ENCODE measurements around the gene PACSIN3.
A peak's percentile ranks its signal among the peaks of the same experiment; 100 is the strongest.

PACSIN3 gene

DNA sequence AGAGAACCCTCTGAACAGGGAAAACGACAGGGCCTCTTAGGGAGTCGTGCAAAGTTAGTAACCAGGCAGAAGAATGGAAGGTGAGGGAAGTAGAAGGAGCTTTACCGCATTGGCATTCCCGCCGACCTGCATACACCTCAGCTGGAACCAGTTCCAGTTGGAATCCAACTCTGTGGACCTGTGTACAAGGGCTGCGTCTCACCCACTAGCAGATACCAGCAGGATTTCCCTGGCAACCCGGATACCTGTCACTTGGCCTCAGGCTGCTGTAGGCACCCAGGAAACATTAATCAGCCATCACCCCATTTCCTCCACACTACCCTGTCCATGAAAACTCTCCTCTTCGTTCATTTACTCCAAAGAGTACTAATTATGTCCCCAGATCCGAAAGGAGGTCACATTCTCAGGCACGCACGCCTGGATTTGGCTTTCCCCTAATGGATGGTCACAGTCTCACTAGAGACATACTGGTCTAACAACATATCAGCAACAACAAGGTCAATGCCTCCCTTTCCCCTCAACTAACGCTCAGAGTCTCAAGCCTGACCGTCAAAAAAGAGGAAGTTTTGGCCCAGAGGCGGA is 10.4 kb downstream of the PACSIN3 start:
- DNase-seq: no peak

DNA sequence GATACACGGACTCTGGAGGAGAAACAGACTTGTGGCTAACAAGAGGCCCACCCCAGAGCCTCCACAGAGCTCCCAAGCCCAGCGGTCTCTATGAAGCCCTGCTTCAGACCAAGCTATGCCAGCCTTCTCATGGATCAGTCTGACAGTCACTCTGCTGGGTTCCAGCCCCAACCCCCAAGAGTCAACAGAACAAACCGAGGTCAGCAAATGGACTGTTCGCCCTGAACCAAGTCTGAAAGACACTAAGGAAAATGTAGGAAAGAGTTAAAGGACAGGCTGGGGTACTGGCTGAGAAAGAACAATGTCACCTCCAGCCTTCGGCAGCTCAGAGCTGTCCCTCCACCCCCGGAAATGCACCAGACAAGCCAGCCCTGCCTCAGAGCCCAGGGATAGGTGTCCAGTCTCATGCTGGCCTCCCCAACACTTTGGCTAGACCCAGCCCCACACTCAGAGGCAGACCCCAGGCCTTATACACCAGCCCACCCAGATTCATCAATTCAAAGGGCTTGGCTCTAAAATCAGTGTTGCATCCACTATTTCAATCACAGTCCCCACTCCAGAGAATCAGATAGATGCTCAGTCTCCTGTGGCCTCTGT is 13.4 kb downstream of the PACSIN3 start:
- DNase-seq: no peak

DNA sequence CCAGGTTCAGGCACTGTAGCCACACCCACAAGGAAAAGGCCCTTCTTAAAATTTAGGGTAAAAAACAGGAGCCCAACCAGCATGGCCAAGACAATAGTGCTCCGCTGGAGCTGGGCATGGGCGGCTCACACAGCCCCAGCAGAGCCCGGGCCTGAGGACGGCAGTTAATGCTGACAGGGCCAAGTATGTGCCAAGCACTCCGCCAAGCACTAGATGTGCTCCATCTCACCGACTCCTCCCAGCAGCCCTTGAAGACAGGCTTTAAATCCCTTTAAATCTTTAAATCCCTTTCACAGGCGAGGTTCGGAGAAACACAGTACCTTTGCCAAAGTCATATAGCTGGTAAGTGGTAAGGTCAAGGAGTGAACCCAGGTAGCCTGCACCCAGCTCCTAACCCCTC is 14.4 kb downstream of the PACSIN3 start:
- no peak for DNase-seq

DNA sequence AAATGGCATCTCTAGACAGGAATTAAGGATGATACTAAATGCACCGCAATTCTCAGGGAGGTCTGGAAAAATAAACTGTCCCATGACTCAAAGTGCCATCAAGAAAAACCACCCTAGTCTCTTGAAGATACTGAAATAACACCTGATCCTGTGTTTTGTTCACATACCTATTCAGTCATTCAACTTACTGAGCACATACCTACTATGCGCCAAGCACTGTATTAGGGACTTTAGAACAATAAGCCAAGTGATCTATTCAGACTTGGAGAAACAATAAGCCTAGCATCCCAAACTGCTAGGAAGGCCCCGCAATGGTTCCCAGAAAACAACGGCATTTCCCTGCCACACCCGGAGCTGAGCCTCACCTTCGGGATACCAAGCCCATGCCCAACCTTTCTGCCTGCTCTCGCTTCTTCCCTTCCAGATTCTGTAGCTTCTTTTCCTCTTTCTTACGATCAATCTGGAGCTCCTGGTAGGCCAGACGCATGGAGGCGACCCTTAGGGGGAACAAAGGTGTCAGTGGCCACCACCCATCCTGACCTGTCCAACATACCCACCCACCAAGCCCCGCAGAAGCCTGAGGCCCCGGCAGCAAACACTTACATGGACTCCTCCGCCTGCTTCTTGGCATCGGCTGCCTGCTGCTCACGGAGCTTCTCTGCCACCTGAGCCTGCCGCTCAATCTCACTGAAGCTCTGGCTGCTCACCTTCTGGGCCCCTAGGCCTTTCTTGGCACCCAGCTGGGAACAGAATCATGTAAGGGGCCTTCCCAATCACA is 15.0 kb downstream of the PACSIN3 start:
- no peak for DNase-seq

DNA sequence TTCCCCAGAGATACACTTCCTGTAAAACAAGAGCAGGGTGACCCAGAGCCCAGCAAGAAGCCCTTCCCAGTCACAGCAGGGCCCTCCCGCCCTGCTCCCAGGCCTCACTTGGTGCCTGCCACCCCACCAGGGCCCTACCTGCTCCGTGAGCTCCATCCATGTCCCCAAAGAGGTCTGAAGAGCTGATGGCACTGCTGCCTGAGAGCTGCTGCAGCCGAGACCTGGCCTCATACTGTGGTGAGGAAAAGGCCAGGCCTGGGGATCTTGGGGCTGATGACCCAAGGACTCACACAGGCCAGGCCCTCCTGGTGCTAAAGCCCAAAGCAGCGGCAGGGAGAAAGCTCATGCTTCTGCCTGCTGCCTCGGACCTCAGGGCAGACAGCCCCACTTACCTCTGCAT is 19.9 kb downstream of the PACSIN3 start:
- DNase-seq: no peak

DNA sequence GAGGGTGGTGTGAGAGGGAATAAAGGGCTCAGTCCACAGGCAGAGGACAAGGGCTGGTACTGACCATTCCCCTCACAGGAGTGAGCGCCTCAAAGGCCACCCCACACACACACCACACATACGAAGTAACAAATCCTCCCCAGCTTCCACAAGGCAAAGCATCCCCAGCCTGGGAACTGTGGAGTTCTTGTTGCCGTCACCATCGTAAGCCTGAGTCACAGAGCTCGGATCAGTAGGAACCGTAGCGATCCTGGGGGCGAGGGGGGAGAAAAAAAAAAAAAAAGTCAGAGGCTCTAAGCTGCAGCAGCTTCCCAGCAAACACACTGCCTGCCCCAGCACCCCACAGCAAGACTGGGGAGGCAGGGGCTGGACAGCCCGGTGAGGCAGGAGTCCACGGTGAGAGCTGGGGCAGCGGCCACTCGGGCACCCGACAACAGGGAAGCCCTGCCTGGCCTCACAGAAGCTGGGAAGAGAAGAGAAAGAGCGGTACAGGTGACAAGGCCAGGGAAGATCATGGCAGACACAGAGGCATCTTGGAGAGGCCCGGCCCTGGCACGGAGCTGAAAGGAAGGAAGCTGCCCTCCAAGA is 20.9 kb downstream of the PACSIN3 start:
- no peak for DNase-seq

DNA sequence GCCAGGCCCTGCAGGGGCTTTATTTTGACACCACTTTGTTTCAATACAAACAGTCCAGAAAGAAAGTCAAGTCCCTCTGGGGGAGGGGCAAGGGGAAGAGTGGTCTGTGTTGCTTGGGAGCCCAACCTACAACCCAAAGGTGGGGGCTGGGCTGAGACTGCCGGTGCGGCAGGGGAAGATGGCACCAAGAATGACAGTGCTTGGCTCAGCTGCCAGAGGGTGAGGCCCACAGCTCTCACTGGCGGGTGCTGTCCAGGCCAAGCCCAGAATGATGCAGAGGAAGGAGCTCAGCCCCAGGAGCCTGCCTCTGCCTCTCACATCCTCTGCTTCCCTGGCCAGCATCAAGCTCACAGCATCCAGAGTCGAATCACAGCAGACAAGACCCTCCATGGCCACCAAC is 21.9 kb downstream of the PACSIN3 start:
- no peak for DNase-seq

DNA sequence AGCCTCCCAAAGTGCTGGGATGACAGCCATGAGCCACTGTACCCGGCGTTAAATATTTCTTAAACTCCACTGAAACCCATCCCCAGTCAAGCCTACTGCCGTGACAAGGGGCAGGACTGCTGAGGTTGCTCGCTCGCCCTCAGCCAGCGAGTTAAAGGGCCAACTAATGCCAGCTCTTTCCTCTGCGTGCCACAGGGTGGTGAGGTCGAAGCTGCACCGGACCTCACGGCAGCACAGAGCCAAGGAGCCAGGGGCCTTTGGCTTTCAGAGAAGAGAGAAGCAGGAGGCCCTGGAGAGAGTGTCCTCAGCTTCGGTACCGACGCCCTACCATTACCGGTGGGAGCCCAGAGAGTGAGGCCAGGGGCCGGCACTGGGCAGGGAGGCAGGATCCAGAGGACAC is 22.3 kb downstream of the PACSIN3 start:
- DNase-seq: no peak

DNA sequence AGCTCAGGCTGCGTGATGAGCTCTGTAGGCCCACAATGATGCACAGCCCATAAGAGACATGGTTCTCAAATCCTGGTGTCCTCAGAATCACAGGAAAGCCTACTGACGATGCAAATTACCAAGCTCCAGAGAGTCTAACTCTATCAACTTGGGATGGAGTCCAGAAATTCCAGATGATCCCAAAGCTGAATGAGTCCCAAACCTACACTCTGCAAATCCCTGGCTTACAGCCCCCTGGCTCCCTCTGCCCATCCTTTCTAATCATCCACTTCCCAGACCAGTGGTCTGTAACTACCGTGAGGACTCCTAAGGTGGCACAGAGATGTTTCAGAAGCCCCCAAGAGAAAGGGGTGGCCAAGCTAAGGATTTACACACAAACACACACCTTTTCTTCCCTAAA is 23.0 kb downstream of the PACSIN3 start:
- no peak for DNase-seq

DNA sequence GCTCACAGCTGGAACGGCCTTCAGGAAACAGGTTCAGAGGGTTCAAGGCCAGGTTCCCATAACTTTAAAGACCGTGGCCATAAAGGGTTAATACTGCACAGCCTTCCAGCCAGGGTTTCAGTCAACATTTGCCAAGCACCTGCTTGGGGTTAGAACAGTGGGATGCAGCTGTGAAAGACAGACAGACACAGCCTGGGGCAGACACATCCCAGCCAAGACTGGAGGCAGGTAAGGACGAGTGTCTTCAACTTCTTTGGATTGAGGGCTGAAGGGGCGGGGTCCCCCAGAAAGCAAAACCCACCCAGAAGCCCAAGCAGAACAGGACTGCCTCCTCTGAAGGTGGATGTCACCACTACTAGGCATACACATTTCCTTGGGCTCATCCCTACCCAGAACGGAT is 23.8 kb downstream of the PACSIN3 start:
- no peak for DNase-seq

DNA sequence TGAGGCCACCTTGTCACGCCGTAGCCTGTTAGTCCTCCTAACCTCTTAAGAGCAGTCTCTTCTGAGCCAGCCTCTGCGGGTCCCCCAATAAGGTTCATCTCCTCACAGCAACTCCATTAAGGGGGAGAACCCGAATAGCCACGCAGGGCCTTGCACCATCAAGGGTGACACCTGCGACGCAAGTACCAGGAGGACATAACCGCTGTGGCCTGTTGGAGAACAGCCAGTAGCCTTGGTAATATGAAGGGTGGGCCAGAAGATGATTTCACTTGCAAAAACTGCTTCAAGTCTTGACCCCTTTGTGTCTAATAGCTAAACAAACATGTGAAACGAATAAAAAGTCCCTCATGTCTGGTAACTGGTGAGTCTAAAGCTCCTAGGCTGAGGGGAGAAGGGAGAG is 24.3 kb downstream of the PACSIN3 start:
- no peak for DNase-seq

DNA sequence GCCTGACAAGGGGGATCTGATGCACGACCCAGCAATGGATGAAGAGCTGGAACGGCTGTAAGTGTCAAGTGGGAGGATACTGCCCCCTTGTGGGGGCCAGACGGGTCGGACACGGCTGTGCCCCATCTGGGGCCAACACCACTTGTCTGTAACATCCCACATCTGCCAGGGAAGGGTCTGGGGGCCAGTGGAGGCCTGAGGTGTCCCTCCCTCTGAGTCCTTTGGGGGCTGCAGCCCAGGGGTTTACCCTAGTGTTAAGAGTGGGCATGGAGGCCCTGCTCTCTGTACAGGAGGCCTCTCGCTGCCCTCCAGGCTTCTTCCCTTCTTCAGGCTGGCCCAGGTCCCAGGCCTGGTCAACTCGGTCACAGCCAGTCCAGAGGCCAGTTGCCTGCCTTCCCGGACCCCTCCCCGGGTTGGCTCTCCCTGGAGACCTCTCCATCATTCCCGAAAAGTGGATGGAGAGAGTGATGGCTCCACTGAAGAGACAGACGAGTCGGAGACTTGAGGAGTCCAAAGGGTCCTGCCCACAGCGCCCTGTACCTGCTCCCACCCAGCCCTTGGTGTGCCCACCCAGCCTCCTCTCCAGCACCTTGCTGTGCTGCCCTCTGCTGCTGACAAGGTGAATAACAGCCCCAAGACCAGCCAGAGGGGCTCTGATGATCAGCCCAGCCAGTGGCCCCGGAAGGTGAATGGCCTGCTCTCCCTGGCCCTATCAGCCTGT is 24.9 kb downstream of the PACSIN3 start:
- peak; percentile 67 for DNase-seq

DNA sequence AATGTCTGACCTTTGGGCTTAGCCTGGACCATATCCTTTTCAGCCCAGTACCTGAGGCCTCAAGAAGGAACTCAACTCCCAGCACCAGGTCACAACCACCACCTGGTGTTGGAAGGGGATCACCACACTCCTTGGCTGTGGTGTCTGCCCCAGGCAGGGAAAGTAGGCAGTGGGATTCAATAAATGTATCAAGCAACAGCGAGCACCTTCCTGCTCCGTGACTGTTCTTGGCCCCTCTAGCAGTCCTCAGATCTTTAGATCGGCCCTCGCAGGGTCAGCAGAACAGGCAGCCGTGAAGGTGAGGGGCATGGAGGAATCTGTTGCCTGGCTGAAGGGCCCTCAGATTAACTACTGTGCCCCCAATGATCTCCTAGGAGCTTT is 25.5 kb downstream of the PACSIN3 start:
- DNase-seq: no peak

DNA sequence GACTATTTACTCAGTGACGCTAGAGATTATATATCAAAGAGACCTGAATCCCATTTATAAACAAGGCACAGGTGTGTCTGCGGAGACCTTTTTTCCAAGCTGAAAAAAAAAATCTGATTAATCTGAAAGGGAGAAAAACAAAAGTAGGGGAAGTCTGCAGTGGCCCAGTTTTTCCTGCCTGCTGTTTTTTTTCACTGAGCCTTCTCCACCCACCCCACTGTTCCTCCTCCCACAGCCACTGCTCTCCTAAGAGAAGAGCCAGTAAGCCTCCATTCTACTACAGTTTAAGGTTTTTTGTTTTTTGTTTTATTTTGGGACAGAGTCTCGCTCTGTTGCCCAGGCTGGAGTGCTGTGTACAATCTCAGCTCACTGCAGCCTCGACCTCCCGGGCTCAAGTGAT is 28.0 kb downstream of the PACSIN3 start:
- DNase-seq: no peak

DNA sequence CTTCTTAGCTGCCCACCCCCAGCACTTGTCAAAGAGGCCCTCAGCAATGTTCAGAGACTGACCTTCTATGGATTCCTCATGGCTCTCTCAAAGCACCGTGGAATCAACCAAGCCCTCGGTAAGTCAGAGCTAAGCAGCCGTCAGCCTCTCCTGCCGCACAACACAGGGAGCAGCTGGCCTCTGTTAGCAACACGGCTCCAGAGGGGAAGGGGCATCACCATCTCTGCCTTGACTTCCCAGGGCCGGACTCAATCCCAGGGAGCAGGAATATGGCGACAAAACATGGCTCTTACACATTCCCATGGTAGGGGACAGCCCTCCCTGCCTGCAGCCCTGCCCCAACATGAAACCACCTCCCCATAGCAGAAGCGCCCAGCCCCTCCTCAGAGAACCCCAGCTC is 28.4 kb downstream of the PACSIN3 start:
- DNase-seq: no peak

DNA sequence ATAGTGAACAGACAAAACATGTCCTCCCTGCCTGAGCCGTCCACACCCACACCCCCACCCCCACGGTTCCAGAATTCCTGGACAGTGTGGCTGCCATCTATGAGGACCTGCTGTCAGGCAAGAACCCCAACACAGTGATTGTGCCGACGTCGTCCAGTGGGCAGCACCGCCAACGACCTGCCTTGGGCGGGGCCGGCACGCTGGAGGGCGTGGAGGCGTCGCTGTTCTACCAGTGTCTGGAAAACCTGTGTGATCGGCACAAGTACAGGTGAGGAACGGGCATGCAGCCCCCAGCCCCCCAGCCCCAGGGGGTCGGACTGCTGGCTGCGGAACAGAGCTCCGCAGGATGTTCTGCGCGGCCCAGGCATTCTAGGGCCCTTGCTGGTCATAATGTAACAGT is 29.3 kb downstream of the PACSIN3 start:
- no peak for DNase-seq

DNA sequence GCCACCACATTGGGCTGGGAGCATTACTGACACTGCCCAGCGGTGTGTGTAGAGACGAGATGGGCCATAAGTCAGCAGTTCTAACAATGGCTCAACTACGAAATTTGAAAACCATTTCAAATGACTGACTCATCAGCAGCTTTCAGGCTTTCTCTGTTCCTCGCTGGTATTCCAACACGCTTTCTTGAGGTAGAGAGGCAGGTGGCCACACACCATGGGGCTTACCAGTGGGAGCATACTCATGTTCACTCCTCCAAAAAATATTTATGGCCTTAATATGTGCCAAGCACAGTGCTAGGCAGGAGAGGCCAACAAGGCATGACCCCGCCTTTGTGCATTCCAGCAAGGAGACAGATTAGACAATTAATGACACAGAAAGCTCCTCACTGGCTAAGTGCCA is 29.9 kb downstream of the PACSIN3 start:
- DNase-seq: no peak

DNA sequence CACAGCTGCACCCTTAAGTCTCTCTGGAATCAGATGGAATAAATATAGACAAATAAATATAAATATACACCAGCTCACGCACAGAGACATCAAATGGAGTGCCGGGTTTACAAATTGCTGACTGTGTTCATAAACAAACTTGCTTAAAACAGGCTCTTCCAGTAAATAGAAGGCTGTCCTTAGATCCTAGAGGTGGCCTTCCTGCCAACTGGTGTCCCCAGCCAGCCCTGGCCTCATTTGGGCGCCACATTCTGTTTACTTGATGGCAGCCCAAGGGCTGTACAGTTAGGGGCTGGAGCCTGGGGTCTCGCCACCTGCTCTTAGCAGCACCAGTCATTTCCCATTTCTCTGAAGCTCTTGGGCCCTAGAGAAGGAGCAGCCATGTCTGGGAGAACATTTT is 30.4 kb downstream of the PACSIN3 start:
- no peak for DNase-seq

DNA sequence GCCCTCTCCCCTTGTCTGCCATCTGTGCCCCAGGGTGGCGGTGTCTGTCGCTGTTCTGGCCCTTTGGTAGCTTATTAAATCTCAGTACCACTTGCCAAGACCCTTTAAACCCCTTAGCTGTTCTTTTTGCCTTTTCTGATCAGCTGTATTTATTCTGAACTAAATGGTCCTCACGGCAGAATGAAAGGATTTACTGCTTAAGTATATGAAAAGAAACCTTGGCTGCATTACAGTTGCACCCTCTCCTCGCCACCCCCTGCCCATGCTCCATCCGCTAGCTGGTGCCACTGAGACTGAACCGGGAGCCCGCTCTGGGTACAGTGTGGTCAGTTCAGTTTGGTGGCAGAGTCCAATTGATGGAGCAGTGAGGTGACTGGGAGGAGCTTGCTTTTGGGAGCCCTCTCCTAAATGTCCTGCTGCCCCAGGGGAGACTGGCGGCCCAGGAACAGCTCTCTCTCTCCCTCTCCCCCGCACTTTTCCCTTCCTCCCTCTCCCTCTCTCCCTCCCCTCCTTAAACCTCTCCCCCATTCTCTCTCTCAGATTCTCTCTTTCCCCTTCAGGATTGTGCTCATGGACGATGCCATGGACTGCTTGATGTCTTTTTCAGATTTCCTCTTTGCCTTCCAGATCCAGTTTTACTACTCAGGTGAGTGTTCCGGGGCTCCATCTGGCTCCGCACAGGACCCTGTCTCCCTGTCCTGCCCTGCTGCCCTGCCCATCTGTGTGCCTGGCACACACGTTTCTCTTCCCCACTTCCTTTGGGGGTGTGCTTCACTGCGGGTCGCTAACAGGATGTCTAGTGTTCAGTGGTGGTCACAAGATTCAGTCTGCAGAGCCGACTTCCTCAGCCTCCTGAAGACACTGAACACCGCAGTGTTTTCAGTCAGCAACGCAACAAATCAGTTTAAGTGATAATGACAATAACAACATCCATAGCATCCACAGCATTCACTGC is 31.3 kb downstream of the PACSIN3 start:
- no peak for DNase-seq

DNA sequence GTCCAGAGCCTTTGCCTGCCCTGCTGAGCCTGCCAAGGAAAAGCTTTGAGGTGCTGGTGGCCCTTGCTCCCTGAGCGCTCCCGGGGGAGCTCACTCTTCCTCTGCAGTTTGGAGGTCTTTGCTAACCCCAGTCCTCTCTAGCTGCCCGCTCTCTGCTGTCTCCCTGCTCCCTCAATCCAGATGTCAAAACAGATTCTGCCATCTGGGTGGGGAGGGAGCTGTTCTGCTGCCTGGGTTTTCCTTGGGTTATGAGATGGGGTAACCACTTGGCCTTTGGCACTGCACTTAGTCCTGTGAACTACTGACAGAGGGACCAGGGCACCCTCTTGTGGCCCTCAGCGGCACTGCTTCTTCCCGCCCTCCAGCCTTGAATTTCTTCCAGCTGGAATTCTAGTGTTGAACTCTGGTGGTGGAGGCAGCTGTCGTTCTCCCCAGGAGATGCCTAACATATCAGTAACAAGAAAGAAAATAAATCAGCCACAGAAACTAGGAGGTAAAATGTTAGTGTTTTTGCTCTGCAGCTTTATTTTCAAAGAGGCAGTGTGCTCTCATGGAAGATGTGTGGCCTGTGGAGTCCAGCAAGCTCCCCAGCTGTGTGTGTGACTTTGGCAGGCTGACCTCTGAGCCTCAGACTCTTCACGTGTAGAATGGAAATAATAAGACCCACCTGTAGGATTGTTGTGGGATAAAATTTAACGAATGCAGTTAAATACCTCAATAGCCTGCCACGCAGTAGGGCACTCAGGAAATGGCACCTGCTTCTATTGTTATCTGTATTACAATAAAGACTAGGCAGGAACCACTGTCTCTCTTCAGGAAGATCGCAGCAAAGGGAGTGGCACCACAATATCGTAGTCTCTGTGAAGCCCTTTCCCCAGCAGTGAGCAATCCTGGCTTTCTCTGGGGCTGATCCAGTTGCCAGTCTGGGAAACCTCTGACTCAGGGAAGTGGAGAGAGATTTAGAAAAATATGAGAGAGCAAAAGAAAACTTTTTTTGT is 33.0 kb downstream of the PACSIN3 start:
- peak; percentile 72 for DNase-seq

Measured in fibroblast of skin of right biceps (primary cell).